NCI-H1105 treated with DMSO at 0.1 percent for 48 hours (cell line): ENCODE data around the gene CENPO.
"Not testable (repeated sequence)": the region's sequence is repeated elsewhere in the genome, so short reads cannot be mapped to it uniquely, and the experiment has no call there.

Source experiments
- DNase-seq: peaks from one replicate; lab custom pipeline; 2025; lab: John Stamatoyannopoulos, UW

CENPO gene

DNA sequence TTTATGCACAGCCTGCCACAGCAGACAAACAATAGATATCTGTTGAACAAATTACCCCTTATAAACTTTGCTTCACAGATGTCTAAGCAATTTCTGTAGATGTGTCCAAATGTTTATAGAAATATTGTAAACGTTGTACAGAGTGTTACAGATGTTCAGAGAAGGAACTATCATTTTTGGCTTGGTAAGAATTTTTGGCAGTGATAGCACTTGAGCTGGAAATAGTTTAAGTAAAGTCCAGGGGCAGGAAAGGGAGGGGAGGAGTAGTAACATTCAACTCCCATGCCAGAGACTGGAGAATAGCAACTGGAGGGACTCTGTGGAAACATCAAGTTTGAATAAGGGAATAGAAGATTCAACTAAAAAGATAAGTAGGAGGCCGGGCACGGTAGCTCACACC, 4.4 kb upstream of the CENPO start:
- DNase-seq: no peak

DNA sequence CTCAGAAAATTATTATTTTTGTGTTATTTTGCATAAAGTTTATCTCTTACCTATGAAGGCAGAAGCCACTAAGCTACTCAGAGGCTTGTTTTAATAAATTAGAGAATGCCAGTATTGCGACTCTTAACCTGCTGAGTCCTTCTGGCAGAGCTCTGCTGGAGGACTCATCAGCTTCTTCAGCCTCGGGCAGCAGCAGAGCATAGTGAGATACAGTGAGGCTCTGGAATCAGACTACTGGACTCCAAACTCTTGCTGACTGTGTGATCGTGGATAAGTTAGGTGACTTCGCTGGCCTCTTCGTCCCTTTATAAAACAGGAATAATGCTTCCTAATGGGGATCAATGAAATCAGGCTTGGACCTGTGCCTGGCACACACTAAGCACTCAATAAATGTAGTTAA, 1.8 kb upstream of the CENPO start:
- DNase-seq: no peak

DNA sequence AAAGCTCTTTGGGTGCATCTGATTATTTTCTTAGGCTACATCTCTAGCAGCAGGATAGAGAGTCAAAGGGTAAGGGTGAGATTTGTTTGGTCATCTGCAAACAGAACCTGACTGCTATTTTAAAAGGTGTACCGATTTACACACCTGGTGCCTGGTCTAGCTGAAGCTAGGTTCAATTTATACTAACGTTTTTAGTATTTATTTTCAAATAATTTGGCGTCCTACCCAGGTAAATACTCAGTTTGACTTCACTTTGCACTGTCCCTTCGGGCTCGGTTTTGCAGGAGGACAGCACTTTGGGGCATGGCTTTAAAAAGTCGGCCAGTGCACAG, 717 bp upstream of the CENPO start:
- no peak for DNase-seq

DNA sequence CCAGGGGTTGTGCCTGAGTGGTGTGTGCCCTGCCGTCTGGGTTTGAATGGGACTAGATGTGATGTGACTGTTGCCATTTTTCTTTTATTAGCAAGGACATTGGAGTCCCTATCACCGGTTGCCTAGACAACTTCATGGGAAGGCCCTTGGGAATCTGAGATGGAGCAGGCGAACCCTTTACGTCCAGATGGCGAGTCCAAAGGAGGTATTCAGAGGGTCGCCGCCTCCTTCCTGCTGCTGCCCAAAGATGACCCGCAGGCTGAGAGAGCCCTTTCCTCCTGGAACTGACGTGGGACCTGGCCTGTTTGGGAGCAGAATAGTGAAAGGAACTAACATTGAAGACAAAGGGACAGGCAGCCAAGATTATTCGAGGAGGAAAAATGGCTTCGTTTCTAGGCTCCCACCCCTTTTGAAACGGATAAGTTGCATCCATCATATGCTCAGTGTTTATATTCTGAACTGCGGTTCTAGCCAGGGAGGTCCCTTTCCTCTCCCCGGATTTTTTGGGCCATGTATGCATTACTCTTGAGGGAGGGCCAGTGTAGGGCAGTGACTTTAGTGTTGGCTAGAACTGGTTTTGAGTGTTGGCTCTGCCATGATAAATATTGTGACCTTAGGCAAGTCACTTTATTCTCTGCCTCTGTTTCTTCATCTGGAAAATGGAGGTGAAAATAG, 673 bp downstream of the CENPO start:
- peak; percentile 50 for DNase-seq

DNA sequence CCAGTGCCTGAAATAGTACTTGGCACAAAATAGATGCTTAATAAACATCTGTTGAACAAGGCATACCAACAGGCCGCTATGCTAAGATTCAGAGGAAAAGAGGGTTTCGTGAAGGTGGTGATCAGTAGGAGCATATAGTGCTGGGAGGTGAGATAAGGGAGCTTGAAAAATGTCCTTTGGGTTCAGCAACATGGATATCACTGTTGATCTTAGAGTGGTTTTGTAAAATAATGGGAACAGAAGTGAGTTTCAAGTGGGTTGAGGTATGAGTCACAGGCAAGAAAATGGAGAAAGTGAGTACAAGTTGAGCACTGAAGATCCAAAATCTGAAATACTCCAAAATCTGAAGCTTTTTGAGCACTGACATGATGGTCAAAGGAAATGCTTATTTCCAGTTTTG, 4.4 kb downstream of the CENPO start:
- no peak for DNase-seq

DNA sequence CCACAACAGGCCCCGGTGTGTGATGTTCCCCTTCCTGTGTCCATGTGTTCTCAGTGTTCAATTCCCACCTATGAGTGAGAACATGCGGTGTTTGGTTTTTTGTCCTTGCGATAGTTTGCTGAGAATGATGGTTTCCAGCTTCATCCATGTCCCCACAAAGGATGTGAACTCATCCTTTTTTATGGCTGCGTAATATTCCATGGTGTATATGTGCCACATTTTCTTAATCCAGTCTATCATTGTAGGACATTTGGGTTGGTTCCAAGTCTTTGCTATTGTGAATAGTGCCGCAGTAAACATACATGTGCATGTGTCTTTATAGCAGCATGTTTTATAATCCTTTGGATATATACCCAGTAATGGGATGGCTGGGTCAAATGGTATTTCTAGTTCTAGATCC, 7.3 kb downstream of the CENPO start:
- not testable (repeated sequence) for DNase-seq

DNA sequence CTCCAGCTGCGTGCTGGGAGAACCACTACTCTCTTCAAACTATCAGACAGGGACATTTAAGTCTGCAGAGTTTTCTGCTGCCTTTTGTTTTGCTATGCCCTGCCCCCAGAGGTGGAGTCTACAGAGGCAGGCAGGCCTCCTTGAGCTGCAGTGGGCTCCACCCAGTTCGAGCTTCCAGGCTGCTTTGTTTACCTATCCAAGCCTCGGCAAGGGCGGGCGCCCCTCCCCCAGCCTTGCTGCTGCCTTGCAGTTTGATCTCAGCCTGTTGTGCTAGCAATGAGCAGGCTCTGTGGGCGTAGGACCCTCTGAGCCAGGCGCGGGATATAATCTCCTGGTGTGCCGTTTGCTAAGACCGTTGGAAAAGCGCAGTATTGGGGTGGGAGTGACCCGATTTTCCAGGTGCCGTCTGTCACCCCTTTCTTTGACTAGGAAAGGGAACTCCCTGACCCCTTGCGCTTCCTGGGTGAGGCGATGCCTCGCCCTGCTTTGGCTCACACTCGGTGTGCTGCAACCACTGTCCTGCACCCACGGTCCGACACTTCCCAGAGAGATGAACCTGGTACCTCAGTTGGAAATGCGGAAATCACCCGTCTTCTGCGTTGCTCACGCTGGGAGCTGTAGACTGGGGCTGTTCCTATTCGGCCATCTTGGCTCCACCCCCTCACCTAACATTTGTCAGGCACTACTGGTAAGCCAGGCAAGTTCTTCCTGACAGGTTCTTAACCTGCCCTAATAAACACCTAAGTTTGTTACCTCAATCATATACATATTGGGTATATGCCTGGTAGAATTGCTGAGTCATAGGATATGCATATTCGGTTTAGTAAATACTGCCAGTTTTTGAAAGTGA, 12.8 kb downstream of the CENPO start:
- DNase-seq: not testable (repeated sequence)

DNA sequence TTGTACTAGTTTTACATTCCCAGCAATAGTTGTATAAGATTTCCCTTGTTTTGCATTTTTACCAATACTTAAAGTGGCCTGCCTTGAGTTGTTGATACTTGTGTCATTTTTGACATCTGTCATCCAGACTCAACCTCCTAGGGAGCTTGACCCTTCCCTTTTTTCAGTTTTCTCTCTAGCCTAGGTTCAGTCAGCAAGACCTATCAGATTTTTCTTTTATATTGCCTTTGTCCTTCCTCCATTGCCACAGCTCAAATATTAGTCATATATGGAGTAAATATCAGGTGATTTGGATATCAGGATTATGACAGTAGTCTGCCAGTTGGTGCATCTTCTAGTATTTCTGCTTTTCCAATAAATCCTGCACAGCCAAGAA, 13.4 kb downstream of the CENPO start:
- no peak for DNase-seq

DNA sequence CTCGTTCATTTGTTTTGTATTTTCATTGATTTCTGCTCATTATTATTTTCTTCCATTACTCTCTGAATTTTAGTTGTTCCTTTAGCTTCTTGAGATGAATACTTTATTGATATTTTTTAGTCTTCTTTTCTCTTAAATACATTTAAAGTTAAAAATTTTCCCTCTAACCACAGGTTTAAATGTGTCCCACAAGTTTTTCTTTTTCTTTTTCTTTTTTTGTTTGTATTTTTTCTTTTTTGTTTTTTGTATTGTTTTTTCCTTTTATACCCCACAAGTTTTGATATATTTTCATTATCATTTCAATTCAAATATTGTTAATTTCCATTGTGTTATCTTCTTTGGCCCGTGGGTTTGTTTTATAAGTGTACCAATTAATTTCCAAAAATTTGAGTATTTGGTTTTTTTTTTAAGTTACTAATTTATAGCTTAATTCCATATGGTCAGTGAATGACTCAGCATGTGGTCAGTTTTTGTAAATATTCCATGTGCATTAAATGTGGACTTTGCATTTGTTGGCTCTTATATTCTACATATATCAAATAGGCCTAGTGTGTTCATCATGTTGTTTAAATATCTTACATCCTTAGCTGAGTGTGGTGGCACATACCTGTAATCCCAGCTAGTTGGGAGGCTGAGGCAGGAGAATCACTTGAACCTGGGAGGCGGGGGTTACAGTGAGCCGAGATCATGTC, 16.2 kb downstream of the CENPO start:
- no peak for DNase-seq

DNA sequence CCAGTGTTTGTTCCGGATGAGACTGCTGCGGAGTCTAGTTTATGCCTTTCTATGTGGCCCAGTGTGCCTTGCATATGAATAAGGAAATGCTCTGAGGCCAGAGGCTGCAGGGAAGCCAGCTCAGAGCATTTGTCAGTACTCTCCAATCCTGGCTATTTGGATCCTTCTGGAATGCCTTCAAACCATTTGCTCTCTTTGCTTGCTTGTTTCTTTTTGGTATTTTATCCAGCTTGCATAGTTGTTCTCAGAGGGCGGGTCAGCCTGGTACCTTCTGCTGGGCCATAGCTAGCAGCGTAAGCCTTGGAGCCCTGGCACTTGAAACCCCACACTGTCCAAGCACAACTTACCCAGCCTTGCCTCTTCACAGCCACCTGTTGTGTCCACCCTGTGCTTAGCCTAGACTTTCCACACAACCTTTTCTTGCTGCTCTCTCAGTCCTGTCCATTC, 20.5 kb downstream of the CENPO start:
- no peak for DNase-seq

DNA sequence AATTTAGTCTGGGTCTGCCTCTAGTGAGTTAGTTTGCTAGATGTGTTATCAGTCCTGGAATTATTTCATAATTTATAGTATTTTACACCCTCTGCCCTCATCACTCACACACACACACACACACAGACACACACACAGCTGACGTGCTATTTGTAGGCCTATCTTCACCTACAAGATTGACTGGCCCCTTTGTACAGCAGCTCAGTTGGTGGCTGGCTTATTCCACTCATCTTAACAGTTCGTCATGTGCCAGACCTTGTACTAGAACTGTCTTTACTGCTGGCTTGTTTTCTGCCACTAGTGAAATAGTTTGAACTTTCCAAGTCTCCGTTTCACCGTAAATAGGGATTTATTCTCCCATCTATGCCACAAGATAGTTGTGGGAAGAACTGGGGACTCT, 21.3 kb downstream of the CENPO start:
- DNase-seq: no peak

DNA sequence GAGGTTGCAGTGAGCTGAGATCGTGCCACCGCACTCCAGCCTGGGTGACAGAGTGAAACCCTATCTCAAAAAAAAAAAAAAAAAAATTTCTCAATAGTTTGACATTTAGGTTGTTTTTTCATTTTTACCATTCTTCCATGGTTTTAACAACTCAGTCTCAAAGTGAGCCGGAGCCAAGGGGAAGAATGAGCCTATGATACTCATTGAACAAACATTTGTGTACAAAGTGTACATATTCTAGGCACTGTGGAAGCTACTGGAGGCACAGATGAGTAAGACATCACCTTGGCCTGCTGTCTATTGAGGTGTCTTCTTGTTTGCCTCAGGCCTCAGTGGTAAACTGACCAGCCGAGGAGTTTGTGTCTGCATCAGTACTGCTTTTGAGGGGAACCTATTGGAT, 21.9 kb downstream of the CENPO start:
- DNase-seq: no peak

DNA sequence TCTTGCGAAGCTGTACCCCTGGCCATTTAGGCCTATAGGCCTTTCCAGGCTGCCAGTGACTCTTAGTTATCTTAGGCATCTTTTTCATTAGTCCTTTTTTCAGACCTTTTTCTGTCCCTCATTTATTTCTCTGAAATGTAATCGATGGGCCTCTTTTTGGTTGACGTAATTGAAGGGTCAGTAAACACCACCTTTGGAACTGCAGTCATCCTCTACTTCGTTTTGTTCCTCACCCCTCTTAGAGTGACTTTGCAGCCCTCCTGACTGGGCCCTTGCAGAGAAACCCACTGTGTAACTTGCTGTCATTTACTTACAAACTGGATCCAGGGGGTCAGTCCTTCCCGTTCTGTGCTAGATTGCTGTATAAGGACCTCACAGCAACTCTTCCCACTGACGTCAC, 23.2 kb downstream of the CENPO start:
- no peak for DNase-seq

DNA sequence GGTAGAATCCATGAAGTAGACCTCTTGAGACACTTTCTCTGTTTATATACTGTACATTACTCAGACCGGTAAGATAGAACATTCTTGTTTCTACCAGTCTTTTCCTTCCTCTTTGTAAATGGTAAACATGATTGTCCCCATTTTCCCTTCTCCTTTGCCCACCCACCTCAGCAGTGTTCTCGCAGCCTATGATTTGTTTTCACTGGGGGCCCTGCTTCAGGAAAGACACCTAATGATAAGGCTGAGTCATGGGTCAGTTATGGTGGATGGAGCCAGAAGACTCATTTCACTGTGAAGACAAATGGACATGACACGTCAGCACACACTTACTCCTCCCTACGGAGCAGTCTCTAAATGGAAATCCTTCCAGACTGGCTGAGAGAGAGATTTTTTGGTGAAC, 23.7 kb downstream of the CENPO start:
- DNase-seq: no peak

DNA sequence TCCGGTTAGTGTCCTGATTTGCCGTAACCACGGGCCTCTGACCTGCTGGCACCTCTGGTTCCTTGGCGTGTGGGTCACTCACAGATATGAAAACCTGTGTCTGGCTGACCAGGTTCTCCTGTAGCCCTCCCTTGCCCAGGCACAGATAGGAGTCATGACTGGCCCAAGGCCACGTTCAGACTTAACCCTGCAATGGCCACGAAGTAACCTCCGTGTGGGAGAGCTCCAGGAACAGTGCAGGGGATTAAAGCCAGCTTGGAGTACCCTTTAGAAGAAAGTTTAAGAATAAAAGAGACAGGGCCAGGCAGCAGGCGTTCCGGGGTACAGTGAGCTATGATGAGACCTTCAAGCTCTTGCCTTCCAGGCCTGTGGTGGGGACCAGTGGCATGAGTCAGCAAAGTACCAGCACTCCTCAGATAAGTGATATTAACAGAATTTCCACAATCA, 25.5 kb downstream of the CENPO start:
- no peak for DNase-seq

DNA sequence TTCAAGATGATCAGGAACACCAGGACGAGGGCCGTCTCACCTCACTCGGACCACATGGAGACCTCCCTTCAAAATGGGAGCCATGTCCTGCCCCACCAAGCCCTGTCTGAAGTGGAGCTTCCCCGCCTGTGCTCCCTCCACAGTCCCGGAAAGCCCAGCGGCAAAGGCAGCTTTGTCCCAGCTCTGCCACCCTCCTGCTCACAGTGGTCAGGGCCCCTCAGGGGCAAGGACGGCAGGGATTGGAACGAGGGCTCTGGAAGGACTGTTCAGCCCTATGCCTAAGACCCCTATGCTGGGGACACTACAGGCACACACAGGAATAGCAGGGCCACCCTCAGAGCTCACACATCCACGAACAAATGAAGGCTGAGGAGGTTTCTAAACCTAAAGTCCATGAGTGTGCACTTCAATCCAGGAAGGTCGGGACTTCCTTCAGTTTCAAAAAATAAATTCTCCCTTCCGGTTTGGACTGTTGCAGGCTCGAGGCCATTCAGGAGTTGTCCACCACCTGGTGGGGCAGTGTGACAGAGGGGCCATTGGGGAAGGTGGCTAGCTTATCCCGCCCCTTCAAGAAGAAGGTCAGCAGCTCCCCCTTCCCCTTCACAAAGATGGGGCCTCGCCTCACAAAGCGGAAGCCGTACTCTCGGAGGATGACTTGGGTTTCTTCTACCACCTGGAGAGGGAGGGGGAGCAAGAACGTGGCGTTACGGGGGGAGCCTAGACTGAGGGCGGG, 26.4 kb downstream of the CENPO start:
- no peak for DNase-seq

DNA sequence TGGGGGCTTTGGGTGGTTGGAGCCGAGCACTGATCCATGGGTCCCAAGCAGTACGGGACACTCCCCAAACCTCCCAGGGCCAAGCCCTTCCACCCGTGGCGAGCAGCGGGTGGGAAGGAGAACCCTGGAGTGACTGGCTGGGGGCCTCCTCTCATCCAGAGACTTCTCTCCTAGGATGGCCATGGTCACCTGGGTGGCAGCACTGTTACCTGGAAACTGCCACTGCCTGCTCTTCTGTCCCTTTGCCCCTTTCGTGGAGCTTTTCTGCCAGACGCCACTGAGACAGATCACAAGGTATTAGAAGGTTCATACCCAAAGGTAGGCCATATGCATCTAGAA, 26.9 kb downstream of the CENPO start:
- no peak for DNase-seq

DNA sequence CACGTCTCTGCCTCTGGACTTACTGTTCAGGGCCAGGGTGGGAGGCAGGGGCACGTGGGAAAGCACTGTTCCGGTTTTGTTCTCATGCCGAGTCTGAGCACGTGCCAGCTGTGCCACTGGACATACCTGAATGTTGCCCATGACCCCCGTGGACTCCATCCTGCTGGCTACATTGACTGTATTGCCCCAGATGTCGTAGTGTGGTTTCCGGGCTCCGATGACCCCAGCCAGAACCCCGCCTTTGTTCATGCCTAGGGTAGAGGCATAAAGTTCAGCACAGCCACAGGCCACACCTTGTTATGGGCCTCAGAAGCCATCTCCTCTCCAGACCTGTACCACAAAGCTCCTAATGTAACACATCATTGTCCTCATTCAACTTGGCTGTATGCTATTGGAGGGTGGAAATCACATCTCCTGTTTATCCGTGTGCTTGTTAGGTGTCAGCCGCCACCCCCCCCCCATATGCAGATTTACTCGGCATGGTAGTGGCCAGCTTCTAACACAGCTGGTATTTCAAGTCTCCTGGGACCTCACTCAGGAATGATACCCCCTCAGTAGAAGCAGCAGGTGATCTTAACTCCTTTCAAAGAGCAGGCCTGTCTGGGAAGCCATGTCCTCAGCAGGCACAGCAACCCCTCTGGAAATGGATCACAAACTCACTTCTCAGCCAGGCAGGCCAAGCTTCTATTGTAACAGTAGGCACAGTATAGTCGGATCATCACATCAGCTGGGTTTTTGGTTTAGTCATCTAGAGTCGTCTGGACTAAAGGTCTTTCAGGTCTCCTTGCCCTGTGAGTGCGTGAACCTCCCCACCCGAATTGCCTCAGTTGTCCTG, 27.6 kb downstream of the CENPO start:
- DNase-seq: no peak

DNA sequence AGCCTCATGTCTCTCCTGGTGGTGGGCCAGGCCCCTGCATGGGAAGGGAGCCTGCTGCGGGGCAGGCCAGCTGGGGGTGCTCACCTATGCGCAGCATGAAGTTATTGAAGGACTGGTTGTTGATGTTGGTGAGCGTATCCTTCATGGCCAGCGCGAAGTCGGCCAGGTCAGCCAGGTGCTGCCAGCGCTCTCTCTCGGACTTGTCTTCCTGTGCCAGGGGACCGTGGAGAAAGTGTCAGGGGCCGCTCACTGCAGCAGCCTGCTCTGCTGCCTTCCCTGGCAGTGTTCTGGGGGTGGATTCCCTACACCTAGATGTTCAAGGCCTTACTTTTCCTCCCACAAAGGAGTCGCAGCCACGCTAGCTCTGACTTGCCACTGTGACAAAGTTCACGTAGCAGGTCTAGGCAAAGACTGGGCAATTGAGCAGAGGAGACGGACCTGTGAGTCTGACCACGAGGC, 28.2 kb downstream of the CENPO start:
- no peak for DNase-seq

DNA sequence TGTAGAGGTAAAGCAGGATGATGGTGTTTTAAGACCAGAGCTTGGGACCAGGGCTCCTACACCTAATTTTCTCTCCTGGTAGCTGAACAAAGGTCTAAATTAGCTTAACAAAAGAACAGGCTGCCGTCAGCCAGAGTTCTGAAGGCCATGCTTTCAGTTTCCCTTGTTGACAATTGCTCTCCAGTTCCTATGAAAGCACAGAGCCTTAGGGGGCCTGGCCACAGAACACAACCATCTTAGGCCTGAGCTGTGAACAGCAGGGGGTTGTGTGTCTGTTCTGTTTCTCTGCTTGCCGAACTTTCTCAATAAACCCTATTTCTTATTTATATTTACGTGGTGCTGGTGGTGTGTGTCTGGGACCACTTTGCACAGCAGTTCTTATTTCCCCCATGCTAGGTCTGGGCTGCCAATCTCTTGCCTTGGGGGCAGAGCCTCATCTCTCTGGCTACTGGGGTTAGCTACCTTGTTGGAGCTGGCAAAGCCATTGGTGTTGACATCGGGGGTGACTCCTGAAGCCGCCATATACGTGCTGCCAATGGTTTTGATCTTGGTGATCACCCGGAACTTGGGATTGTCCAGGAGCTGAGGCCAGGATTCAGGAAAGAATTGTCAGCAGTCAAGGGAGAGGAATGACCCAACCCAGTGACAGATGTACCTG, 29.0 kb downstream of the CENPO start:
- DNase-seq: no peak

DNA sequence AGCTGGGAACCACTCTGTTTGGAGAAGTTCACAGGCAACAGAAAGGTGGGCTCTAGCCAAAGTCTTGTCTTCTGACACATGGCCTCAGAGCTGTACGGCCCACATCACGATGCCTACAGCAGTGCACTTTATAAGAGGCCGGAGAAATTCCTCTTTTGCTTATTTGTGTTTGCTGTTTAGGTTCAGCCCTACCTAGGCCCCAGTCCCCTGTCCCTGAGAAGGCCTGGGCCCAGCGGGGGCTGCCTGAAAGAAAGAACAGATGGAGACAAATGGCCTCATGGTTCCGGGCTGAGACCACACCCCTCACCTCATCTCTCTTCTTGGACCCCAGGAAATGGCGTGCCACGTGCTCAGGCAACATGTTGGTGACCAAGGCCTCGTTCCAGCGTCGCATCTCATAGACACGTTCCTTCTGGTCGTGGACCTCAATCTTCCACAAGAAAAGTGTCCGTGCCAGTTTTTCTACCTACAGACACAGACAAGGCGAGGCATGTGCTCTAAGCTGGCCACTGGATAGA, 30.9 kb downstream of the CENPO start:
- DNase-seq: no peak
